Large intestine (tissue), 1 donor: Measurements from ENCODE around the gene SLC35D3. TPM values are rescaled to one million over a fixed set of nuclear protein-coding genes. Genes with fewer than 3 reads are reported as not detected.

Experiments used
- polyA plus RNA-seq: library from polyadenylated mRNA; unstranded; fragments of 120-200 nt; gene quantifications from one replicate; pipeline ENCODE4 v1.2.1, GENCODE V29; 2013

SLC35D3 gene
- polyA plus RNA-seq, 1 donor, result 0.49 TPM

Other genes starting within 250 kb of the SLC35D3 start
- gene MAP3K5, start 129.8 kb upstream of the SLC35D3 start, polyA plus RNA-seq, result 7.4 TPM
- gene PEX7, start 99.7 kb upstream of the SLC35D3 start, polyA plus RNA-seq, result 14.7 TPM
- gene IL20RA, start 122.7 kb downstream of the SLC35D3 start, polyA plus RNA-seq, result 2.5 TPM